HepG2 (cell line): Measurements from ENCODE around the gene CBLB. TPM values are rescaled to one million over a fixed set of nuclear protein-coding genes. Genes with fewer than 3 reads are reported as not detected.

ENCODE experiments used
- ATAC-seq: fragments of 200-7000 bp; cut with Tn5 transposase; 3 replicates; pipeline ENCODE4 v1.9.1; 2020; ENCODE audit warnings: mild to moderate bottlenecking, moderate library complexity
- BruUV-seq: library from RNA; stranded (reverse); fragments of 400-500 nt; replicated peaks from 2 replicates; lab custom pipeline; 2021; lab: Mats Ljungman, UMichigan
- CTCF ChIA-PET: fragments of 300-600 bp; formaldehyde crosslinking; extraction: SDS; loops from one replicate; lab custom pipeline; 2021; ENCODE audit warnings: low total read pairs, inconsistent platforms, low intra/inter-chr PET ratio; lab: Yijun Ruan, JAX
- POLR2A ChIA-PET: fragments of 350-600 bp; sonication (Branson Sonifier 250); formaldehyde crosslinking; loops from one replicate; lab custom pipeline; 2020; ENCODE audit warnings: antibody characterized with exemption, inconsistent platforms; lab: Yijun Ruan, JAX
- DNase-seq: peaks from one replicate; pipeline ENCODE4 v3.0.0-alpha.2; 2015; ENCODE audit warnings: low spot score
- FAIRE-seq: peaks from 3 replicates; lab custom pipeline; 2011; peaks lifted over from hg19 to GRCh38; lab: Jason Lieb, UNC
- H2AFZ ChIP-seq: one replicate; pipeline ENCODE4 v1.6.1; 2011; ENCODE audit warnings: low read length, inconsistent platforms
- H3K27ac ChIP-seq: fragments of 300-600 bp; 3 replicates; pipeline ENCODE4 v1.8.0; 2011; ENCODE audit warnings: mixed run types, mild to moderate bottlenecking, mixed read lengths, low read length, inconsistent platforms; ENCODE audit not compliant: insufficient read depth; ENCODE audit errors: extremely low read length
- H3K27me3 ChIP-seq, 2 experiments: fragments of 200-600 bp in 1 of 2; 2 replicates in 1 of 2; 3 replicates in 1 of 2; pipeline versions ENCODE4 v1.6.0 to v1.8.0; 2011; ENCODE audit warnings: low read length in 2 of 2, mild to moderate bottlenecking in 2 of 2, moderate library complexity in 2 of 2, inconsistent platforms in 1 of 2; ENCODE audit not compliant: insufficient read depth in 2 of 2, control insufficient read depth in 1 of 2
- H3K36me3 ChIP-seq, 2 experiments: fragments of 200-600 bp in 1 of 2; replicated peaks in 1 of 2; 2 replicates in 1 of 2; 3 replicates in 1 of 2; pipeline versions ENCODE4 v1.5.1 to v1.8.0; 2011; ENCODE audit warnings: low read length in 2 of 2, inconsistent platforms in 1 of 2; ENCODE audit not compliant: insufficient read depth in 2 of 2, control insufficient read depth in 1 of 2
- H3K4me1 ChIP-seq: 2 replicates; pipeline ENCODE4 v1.5.1; 2012; ENCODE audit warnings: low read length, inconsistent platforms; ENCODE audit not compliant: insufficient read depth
- H3K4me2 ChIP-seq: 2 replicates; pipeline ENCODE4 v1.6.0; 2011; ENCODE audit warnings: low read depth, low read length, inconsistent platforms
- H3K4me3 ChIP-seq, 3 experiments: fragments of 200-600 bp in 1 of 3; sonication (generic), shearing (Covaris generic) in 1 of 3; replicated peaks in 1 of 3; 2 replicates each; pipeline ENCODE4 v1.5.1; 2011 to 2016; ENCODE audit warnings: low read length in 3 of 3, inconsistent platforms in 2 of 3, low read depth in 2 of 3, mild to moderate bottlenecking in 2 of 3, control low read depth in 1 of 3, mixed read lengths in 1 of 3; ENCODE audit not compliant: insufficient read depth in 1 of 3
- H3K79me2 ChIP-seq: one replicate; pipeline ENCODE4 v1.6.1; 2011; ENCODE audit warnings: low read length, inconsistent platforms; ENCODE audit not compliant: insufficient read depth
- H3K9ac ChIP-seq: 2 replicates; pipeline ENCODE4 v1.6.0; 2011; ENCODE audit warnings: mild to moderate bottlenecking, low read depth, low read length, inconsistent platforms; ENCODE audit not compliant: insufficient read depth
- H3K9me3 ChIP-seq: 2 replicates; pipeline ENCODE4 v1.5.1; 2012; ENCODE audit warnings: mild to moderate bottlenecking, low read length
- H4K20me1 ChIP-seq: 2 replicates; pipeline ENCODE4 v1.6.0; 2011; ENCODE audit warnings: inconsistent platforms, mild to moderate bottlenecking, low read length, moderate library complexity; ENCODE audit not compliant: insufficient read depth
- NONO ChIP-seq, 2 experiments: fragments of 450-650 bp in 1 of 2; sonication (generic) in 1 of 2; formaldehyde crosslinking in 1 of 2; IDR thresholded peaks in 1 of 2; conservative IDR thresholded peaks in 1 of 2; 2 replicates each; pipeline versions ENCODE4 v1.6.1 to v1.8.0; 2017 to 2022; ENCODE audit warnings: mild to moderate bottlenecking in 1 of 2, missing genetic modification reagents in 1 of 2, moderate library complexity in 1 of 2
- ZNF136 ChIP-seq: sonication (generic); formaldehyde crosslinking; IDR thresholded peaks from 2 replicates; pipeline ENCODE4 v1.8.1; 2022; ENCODE audit warnings: low read depth, mild to moderate bottlenecking, moderate library complexity, missing genetic modification reagents
- ZNF747 ChIP-seq: sonication (generic); formaldehyde crosslinking; IDR thresholded peaks from 2 replicates; pipeline ENCODE4 v1.8.1; 2023; ENCODE audit warnings: missing genetic modification reagents, mild to moderate bottlenecking, borderline replicate concordance
- in situ Hi-C: cut with HindIII; loops from 2 replicates; pipeline ENCODE4 v1.10.0; 2017; ENCODE audit warnings: low pct_unique_long_range_greater_than_20kb; ENCODE audit not compliant: extremely low pct_ligation_motif_present
- intact Hi-C: fragments of 100-400 bp; cut with micrococcal nuclease; formaldehyde crosslinking; loops from one replicate; pipeline ENCODE4 v1.10.0; 2022; ENCODE audit not compliant: unreplicated experiment
- polyA plus RNA-seq, 8 experiments: library from polyadenylated mRNA; depleted of rRNA in 3 of 8; stranded (reverse) in 7 of 8; unstranded in 1 of 8; fragments of >200 nt; fragmentation: Illumina TruSeq in 4 of 8; extraction: Trizol in 4 of 8; gene quantifications; 2 replicates each; pipeline versions ENCODE4 v1.2.1 to v1.2.3, GENCODE V29; 2011 to 2016; ENCODE audit warnings: low read depth in 4 of 8, missing spikeins in 1 of 8, mixed read lengths in 1 of 8; ENCODE audit not compliant: insufficient read depth in 1 of 8
- total RNA-seq, 5 experiments: library from RNA; depleted of rRNA; stranded (reverse); fragments of >200 nt; fragmentation: Illumina TruSeq; extraction: Trizol; gene quantifications; 2 replicates each; pipeline ENCODE4 v1.2.3, GENCODE V29; 2016; ENCODE audit warnings: low read depth in 1 of 5
- TF ChIP-seq, protein P1 (sequence below): sonication (generic); formaldehyde crosslinking; conservative IDR thresholded peaks from 2 replicates; pipeline ENCODE4 v1.4.0; 2020; ENCODE audit warnings: missing genetic modification reagents
- TF ChIP-seq, protein P2 (sequence below): sonication (generic); formaldehyde crosslinking; IDR thresholded peaks from 2 replicates; pipeline ENCODE4 v1.8.0; 2022; ENCODE audit warnings: mild to moderate bottlenecking, missing genetic modification reagents
- TF ChIP-seq, protein P3 (sequence below): IDR thresholded peaks from 2 replicates; pipeline ENCODE4 v1.6.1; 2018; ENCODE audit warnings: missing genetic modification reagents, mild to moderate bottlenecking, missing compliant biosample characterization
- TF ChIP-seq, protein P4 (sequence below): sonication (generic); formaldehyde crosslinking; IDR thresholded peaks from 2 replicates; pipeline ENCODE4 v1.4.0; 2020; ENCODE audit warnings: missing genetic modification reagents, low read depth, mild to moderate bottlenecking, borderline replicate concordance

The CBLB gene
- total and polyA plus RNA-seq, 2 of the 13 experiments (the other 11 are each of a cell fraction or from before 2014, with no cell fraction given), result 9.8 to 16.4 TPM

DNA sequence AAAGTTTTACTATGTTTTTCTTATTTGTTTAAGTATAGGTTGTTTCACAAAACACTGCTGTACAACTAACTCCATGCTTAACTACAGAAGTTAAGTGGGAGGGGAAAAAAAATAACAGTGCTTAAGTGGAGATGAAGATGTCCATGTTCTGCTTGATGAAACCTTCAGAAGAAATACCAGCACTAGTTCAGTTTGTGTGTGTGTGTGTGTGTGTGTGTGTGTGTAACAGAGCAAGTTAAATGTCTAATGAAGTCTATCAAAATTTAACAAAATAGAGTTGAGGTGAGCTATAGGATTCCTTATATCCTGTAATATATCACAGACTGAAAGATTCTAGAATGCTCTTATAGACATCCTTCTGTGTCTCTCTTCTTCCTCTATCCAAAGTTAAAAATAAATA lies 44.1 kb upstream of the CBLB start:
- no TSS peak for BruUV-seq
- no peak overlapping the region for H3K9ac ChIP-seq
- H4K20me1 ChIP-seq, result no peaks in the 10 kb centered on the region
- H3K4me3 ChIP-seq, result no peak overlapping the region
- in situ Hi-C loops, result no loop called here
- ChIA-PET POLR2A (no interaction called here), CTCF (no interaction called here)
- no peaks in the 10 kb centered on the region for H3K9me3 ChIP-seq
- H2AFZ ChIP-seq, result no peak overlapping the region
- no peak for FAIRE-seq
- no peaks in the 10 kb centered on the region for H3K4me1 ChIP-seq
- no peak overlapping the region for H3K27ac ChIP-seq
- H3K79me2 ChIP-seq, result no peaks in the 10 kb centered on the region
- H3K27me3 ChIP-seq, result no peaks in the 10 kb centered on the region
- H3K36me3 ChIP-seq, result no peaks in the 10 kb centered on the region
- no peak overlapping the region for H3K4me2 ChIP-seq
- no peak for DNase-seq
- no peak for ATAC-seq
- intact Hi-C loops, result no loop called here
- TF ChIP-seq ZNF747 (CRISPR knock-in tag) (no peak), ZNF136 (CRISPR knock-in tag) (no peak), NONO (IDR thresholded peaks at IDR 0.05) (no peak), NONO (CRISPR knock-in tag; conservative IDR thresholded peaks at IDR 0.05) (no peak)
- TF ChIP-seq, protein P1, sequence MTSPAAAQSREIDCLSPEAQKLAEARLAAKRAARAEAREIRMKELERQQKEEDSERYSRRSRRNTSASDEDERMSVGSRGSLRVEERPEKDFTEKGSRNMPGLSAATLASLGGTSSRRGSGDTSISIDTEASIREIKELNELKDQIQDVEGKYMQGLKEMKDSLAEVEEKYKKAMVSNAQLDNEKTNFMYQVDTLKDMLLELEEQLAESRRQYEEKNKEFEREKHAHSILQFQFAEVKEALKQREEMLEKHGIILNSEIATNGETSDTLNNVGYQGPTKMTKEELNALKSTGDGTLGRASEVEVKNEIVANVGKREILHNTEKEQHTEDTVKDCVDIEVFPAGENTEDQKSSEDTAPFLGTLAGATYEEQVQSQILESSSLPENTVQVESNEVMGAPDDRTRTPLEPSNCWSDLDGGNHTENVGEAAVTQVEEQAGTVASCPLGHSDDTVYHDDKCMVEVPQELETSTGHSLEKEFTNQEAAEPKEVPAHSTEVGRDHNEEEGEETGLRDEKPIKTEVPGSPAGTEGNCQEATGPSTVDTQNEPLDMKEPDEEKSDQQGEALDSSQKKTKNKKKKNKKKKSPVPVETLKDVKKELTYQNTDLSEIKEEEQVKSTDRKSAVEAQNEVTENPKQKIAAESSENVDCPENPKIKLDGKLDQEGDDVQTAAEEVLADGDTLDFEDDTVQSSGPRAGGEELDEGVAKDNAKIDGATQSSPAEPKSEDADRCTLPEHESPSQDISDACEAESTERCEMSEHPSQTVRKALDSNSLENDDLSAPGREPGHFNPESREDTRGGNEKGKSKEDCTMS (CRISPR knock-in tag), result no peak
- TF ChIP-seq, protein P2, sequence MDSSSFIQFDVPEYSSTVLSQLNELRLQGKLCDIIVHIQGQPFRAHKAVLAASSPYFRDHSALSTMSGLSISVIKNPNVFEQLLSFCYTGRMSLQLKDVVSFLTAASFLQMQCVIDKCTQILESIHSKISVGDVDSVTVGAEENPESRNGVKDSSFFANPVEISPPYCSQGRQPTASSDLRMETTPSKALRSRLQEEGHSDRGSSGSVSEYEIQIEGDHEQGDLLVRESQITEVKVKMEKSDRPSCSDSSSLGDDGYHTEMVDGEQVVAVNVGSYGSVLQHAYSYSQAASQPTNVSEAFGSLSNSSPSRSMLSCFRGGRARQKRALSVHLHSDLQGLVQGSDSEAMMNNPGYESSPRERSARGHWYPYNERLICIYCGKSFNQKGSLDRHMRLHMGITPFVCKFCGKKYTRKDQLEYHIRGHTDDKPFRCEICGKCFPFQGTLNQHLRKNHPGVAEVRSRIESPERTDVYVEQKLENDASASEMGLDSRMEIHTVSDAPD (CRISPR knock-in tag), result no peak
- TF ChIP-seq, protein P3, sequence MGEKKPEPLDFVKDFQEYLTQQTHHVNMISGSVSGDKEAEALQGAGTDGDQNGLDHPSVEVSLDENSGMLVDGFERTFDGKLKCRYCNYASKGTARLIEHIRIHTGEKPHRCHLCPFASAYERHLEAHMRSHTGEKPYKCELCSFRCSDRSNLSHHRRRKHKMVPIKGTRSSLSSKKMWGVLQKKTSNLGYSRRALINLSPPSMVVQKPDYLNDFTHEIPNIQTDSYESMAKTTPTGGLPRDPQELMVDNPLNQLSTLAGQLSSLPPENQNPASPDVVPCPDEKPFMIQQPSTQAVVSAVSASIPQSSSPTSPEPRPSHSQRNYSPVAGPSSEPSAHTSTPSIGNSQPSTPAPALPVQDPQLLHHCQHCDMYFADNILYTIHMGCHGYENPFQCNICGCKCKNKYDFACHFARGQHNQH (CRISPR knock-in tag), result no peak
- TF ChIP-seq, protein P4, sequence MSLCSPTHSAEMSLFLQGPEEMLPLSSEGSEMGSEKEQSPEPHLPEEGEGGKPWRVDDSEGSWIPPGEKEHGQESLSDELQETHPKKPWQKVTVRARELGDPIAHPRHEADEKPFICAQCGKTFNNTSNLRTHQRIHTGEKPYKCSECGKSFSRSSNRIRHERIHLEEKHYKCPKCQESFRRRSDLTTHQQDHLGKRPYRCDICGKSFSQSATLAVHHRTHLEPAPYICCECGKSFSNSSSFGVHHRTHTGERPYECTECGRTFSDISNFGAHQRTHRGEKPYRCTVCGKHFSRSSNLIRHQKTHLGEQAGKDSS (CRISPR knock-in tag), result no peak
- TF ChIP-seq, all 625 proteins: peak for 0
